HepG2 (cell line): Measurements from ENCODE around the gene TEDC1. TPM values are rescaled to one million over a fixed set of nuclear protein-coding genes. Genes with fewer than 3 reads are reported as not detected.

Experiments
- FOXM1 ChIP-seq: sonication (generic); formaldehyde crosslinking; IDR thresholded peaks from 2 replicates; pipeline ENCODE4 v1.5.0; 2020; ENCODE audit warnings: missing genetic modification reagents
- HDAC2 ChIP-seq: sonication (generic); formaldehyde crosslinking; IDR thresholded peaks from 2 replicates; pipeline ENCODE4 v1.4.0; 2020; ENCODE audit warnings: missing genetic modification reagents
- JUN ChIP-seq: sonication (generic); formaldehyde crosslinking; IDR thresholded peaks from 2 replicates; pipeline ENCODE4 v1.4.0; 2020; ENCODE audit warnings: mild to moderate bottlenecking, missing genetic modification reagents
- KDM4B ChIP-seq: sonication (generic); formaldehyde crosslinking; IDR thresholded peaks from 2 replicates; pipeline ENCODE4 v1.4.0; 2020; ENCODE audit warnings: missing genetic modification reagents
- KLF15 ChIP-seq: sonication (generic); formaldehyde crosslinking; IDR thresholded peaks from 2 replicates; pipeline ENCODE4 v1.8.1; 2023; ENCODE audit warnings: borderline replicate concordance, mild to moderate bottlenecking, inconsistent platforms, missing genetic modification reagents, mixed read lengths
- MTA3 ChIP-seq: sonication (generic); formaldehyde crosslinking; IDR thresholded peaks from 2 replicates; pipeline ENCODE4 v1.4.0; 2020; ENCODE audit warnings: missing genetic modification reagents
- NCOR1 ChIP-seq: fragments of 200-600 bp; sonication (generic); IDR thresholded peaks from 2 replicates; pipeline ENCODE4 v1.7.0; 2017; ENCODE audit warnings: antibody characterized with exemption, low read length, borderline replicate concordance
- SNAPC2 ChIP-seq: sonication (generic); formaldehyde crosslinking; IDR thresholded peaks from 2 replicates; pipeline ENCODE4 v1.8.1; 2022; ENCODE audit warnings: mild to moderate bottlenecking, missing genetic modification reagents
- SOX6 ChIP-seq, 2 experiments: fragments of 450-650 bp in 1 of 2; sonication (generic) in 1 of 2; formaldehyde crosslinking in 1 of 2; IDR thresholded peaks; 2 replicates each; pipeline versions ENCODE4 v1.4.0 to v1.6.1; 2017 to 2020; ENCODE audit warnings: antibody characterized with exemption in 1 of 2, mild to moderate bottlenecking in 1 of 2, missing genetic modification reagents in 1 of 2
- SRF ChIP-seq: IDR thresholded peaks from 2 replicates; pipeline ENCODE4 v1.6.1; 2011; ENCODE audit warnings: mild to moderate bottlenecking, low read depth, low read length, moderate library complexity
- WIZ ChIP-seq: sonication (generic); formaldehyde crosslinking; IDR thresholded peaks from 2 replicates; pipeline ENCODE4 v1.5.1; 2020; ENCODE audit warnings: mild to moderate bottlenecking, missing genetic modification reagents
- XBP1 ChIP-seq: sonication (generic); formaldehyde crosslinking; IDR thresholded peaks from 2 replicates; pipeline ENCODE4 v1.5.0; 2020; ENCODE audit warnings: missing genetic modification reagents
- ZNF121 ChIP-seq: sonication (generic); formaldehyde crosslinking; IDR thresholded peaks from 2 replicates; pipeline ENCODE4 v1.5.0; 2020; ENCODE audit warnings: mild to moderate bottlenecking, missing genetic modification reagents
- ZNF253 ChIP-seq: sonication (generic); formaldehyde crosslinking; IDR thresholded peaks from 2 replicates; pipeline ENCODE4 v1.8.0; 2022; ENCODE audit warnings: mild to moderate bottlenecking, missing genetic modification reagents, borderline replicate concordance
- ZNF432 ChIP-seq: sonication (generic); formaldehyde crosslinking; IDR thresholded peaks from 2 replicates; pipeline ENCODE4 v1.5.0; 2020; ENCODE audit warnings: missing genetic modification reagents, mild to moderate bottlenecking, borderline replicate concordance
- ZNF577 ChIP-seq: sonication (generic); formaldehyde crosslinking; IDR thresholded peaks from 2 replicates; pipeline ENCODE4 v1.4.0; 2020; ENCODE audit warnings: mild to moderate bottlenecking, low read depth, missing genetic modification reagents, borderline replicate concordance
- ZNF776 ChIP-seq: sonication (generic); formaldehyde crosslinking; IDR thresholded peaks from 2 replicates; pipeline ENCODE4 v1.4.0; 2020; ENCODE audit warnings: mild to moderate bottlenecking, missing genetic modification reagents
- ZNF782 ChIP-seq: sonication (generic); formaldehyde crosslinking; IDR thresholded peaks from 2 replicates; pipeline ENCODE4 v1.4.0; 2020; ENCODE audit warnings: missing genetic modification reagents, mild to moderate bottlenecking, borderline replicate concordance
- polyA plus RNA-seq, 8 experiments: library from polyadenylated mRNA; depleted of rRNA in 3 of 8; stranded (reverse) in 7 of 8; unstranded in 1 of 8; fragments of >200 nt; fragmentation: Illumina TruSeq in 4 of 8; extraction: Trizol in 4 of 8; gene quantifications; 2 replicates each; pipeline versions ENCODE4 v1.2.1 to v1.2.3, GENCODE V29; 2011 to 2016; ENCODE audit warnings: low read depth in 4 of 8, missing spikeins in 1 of 8, mixed read lengths in 1 of 8; ENCODE audit not compliant: insufficient read depth in 1 of 8
- total RNA-seq, 5 experiments: library from RNA; depleted of rRNA; stranded (reverse); fragments of >200 nt; fragmentation: Illumina TruSeq; extraction: Trizol; gene quantifications; 2 replicates each; pipeline ENCODE4 v1.2.3, GENCODE V29; 2016; ENCODE audit warnings: low read depth in 1 of 5
- TF ChIP-seq, protein P1 (sequence below): sonication (generic); formaldehyde crosslinking; IDR thresholded peaks from 2 replicates; pipeline ENCODE4 v1.5.1; 2020; ENCODE audit warnings: mild to moderate bottlenecking, missing genetic modification reagents, moderate library complexity
- TF ChIP-seq, protein P2 (sequence below): sonication (generic); formaldehyde crosslinking; IDR thresholded peaks from 2 replicates; pipeline ENCODE4 v1.4.0; 2020; ENCODE audit warnings: missing genetic modification reagents, mild to moderate bottlenecking, borderline replicate concordance
- TF ChIP-seq, protein P3 (sequence below): sonication (generic); formaldehyde crosslinking; IDR thresholded peaks from 2 replicates; pipeline ENCODE4 v1.4.0; 2020; ENCODE audit warnings: missing genetic modification reagents

TEDC1 gene
- total and polyA plus RNA-seq, 2 of the 13 experiments (the other 11 are each of a cell fraction or from before 2014, with no cell fraction given), result 5.7 to 27.4 TPM

DNA sequence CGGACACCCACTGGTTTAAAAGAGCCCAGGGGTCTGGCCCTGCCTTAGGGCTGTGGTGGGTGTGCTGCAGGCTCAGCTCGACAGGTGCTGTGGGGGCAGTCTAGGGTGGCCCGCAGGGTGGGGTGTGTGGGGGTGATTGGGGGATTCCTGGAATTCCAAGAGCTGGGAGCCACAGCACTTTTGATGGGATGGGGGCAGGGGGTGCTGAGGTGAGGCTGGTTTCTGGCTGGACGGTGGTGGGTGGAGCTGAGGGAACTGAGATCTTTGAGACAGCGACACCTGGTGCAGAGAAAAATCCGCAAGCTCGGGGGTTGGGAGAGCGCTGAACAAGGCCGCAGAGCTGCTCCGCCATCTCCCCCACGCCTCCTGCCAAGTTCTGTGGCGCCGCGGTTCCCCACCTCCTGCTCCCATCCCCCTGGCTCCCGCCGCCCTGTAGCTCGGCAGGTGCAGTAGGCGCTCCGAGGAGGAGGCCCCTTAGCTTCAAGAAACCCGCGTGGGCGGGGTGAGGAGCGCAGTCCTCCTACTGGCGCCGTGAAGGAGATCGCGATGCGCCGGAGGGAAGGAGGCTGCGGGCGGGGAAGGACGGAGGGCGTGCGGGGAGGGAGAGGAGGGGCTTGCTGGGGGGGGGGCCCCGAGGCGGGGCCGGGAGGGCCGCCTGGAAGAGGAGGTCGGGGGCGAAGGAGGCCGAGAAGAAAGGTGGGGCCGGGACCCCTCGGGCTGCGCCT, 1.3 kb upstream of the TEDC1 start (continued):
- TF ChIP-seq SOX6 (IDR thresholded peaks at IDR 0.05), result no peak
- peak; percentile 30; the same call in 1 of the 2 replicates for TF ChIP-seq SOX6 (CRISPR knock-in tag; IDR thresholded peaks at IDR 0.05)
- TF ChIP-seq WIZ, result 0 out of 2 replicates have a peak, but pooled peaks have one; percentile 35
- no peak for TF ChIP-seq KDM4B
- no peak for TF ChIP-seq ZNF432 (CRISPR knock-in tag)
- TF ChIP-seq, protein P1, sequence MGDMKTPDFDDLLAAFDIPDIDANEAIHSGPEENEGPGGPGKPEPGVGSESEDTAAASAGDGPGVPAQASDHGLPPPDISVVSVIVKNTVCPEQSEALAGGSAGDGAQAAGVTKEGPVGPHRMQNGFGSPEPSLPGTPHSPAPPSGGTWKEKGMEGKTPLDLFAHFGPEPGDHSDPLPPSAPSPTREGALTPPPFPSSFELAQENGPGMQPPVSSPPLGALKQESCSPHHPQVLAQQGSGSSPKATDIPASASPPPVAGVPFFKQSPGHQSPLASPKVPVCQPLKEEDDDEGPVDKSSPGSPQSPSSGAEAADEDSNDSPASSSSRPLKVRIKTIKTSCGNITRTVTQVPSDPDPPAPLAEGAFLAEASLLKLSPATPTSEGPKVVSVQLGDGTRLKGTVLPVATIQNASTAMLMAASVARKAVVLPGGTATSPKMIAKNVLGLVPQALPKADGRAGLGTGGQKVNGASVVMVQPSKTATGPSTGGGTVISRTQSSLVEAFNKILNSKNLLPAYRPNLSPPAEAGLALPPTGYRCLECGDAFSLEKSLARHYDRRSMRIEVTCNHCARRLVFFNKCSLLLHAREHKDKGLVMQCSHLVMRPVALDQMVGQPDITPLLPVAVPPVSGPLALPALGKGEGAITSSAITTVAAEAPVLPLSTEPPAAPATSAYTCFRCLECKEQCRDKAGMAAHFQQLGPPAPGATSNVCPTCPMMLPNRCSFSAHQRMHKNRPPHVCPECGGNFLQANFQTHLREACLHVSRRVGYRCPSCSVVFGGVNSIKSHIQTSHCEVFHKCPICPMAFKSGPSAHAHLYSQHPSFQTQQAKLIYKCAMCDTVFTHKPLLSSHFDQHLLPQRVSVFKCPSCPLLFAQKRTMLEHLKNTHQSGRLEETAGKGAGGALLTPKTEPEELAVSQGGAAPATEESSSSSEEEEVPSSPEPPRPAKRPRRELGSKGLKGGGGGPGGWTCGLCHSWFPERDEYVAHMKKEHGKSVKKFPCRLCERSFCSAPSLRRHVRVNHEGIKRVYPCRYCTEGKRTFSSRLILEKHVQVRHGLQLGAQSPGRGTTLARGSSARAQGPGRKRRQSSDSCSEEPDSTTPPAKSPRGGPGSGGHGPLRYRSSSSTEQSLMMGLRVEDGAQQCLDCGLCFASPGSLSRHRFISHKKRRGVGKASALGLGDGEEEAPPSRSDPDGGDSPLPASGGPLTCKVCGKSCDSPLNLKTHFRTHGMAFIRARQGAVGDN (CRISPR knock-in tag), result peak; percentile 58; the same call in 1 of the 2 replicates
- no peak for TF ChIP-seq ZNF782 (CRISPR knock-in tag)
- TF ChIP-seq SNAPC2 (CRISPR knock-in tag), result no peak
- no peak for TF ChIP-seq ZNF253 (CRISPR knock-in tag)
- no peak for TF ChIP-seq XBP1 (CRISPR knock-in tag)
- no peak for TF ChIP-seq ZNF776 (CRISPR knock-in tag)
- TF ChIP-seq, protein P2, sequence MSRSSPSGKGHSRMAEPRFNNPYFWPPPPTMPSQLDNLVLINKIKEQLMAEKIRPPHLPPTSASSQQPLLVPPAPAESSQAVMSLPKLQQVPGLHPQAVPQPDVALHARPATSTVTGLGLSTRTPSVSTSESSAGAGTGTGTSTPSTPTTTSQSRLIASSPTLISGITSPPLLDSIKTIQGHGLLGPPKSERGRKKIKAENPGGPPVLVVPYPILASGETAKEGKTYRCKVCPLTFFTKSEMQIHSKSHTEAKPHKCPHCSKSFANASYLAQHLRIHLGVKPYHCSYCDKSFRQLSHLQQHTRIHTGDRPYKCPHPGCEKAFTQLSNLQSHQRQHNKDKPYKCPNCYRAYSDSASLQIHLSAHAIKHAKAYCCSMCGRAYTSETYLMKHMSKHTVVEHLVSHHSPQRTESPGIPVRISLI (CRISPR knock-in tag), result no peak
- TF ChIP-seq KLF15 (CRISPR knock-in tag), result no peak
- no peak for TF ChIP-seq MTA3
- no peak for TF ChIP-seq JUN (CRISPR knock-in tag)
- TF ChIP-seq SRF, result no peak
- no peak for TF ChIP-seq ZNF121
- no peak for TF ChIP-seq NCOR1
- TF ChIP-seq, protein P3, sequence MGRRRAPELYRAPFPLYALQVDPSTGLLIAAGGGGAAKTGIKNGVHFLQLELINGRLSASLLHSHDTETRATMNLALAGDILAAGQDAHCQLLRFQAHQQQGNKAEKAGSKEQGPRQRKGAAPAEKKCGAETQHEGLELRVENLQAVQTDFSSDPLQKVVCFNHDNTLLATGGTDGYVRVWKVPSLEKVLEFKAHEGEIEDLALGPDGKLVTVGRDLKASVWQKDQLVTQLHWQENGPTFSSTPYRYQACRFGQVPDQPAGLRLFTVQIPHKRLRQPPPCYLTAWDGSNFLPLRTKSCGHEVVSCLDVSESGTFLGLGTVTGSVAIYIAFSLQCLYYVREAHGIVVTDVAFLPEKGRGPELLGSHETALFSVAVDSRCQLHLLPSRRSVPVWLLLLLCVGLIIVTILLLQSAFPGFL (CRISPR knock-in tag), result no peak
- no peak for TF ChIP-seq ZNF577 (CRISPR knock-in tag)
- no peak for TF ChIP-seq FOXM1 (CRISPR knock-in tag)
- TF ChIP-seq HDAC2 (CRISPR knock-in tag), result no peak
